Vagina (tissue), 2 donors: Measurements from ENCODE around the gene TRIO. TPM values are rescaled to one million over a fixed set of nuclear protein-coding genes. Genes with fewer than 3 reads are reported as not detected.
A peak's percentile ranks its signal among the peaks of the same experiment; 100 is the strongest.

Experiments
- DNase-seq, 2 donors: peaks; one replicate each; pipeline ENCODE4 v3.0.0-alpha.2; 2017; ENCODE audit errors: extremely low spot score in 2 of 2
- H3K27ac ChIP-seq: fragments of 200-600 bp; sonication (generic); one replicate; pipeline ENCODE4 v1.5.1; 2019
- H3K27me3 ChIP-seq: fragments of 200-600 bp; sonication (generic); one replicate; pipeline ENCODE4 v1.5.1; 2019
- H3K36me3 ChIP-seq, 2 donors: fragments of 200-600 bp; sonication (generic); one replicate each; pipeline ENCODE4 v1.5.1; 2017 to 2019
- H3K4me1 ChIP-seq: fragments of 200-600 bp; sonication (generic); one replicate; pipeline ENCODE4 v1.5.1; 2019
- H3K4me3 ChIP-seq, 2 donors: fragments of 200-600 bp; sonication (generic); 1 replicate in 1 of 2; 2 replicates in 1 of 2; pipeline ENCODE4 v1.5.1; 2016 to 2019
- H3K9me3 ChIP-seq: fragments of 200-600 bp; sonication (generic); one replicate; pipeline ENCODE4 v1.5.1; 2019
- CTCF ChIP-seq, 3 experiments: fragments of 450-650 bp in 2 of 3; fragments of 200-600 bp in 1 of 3; sonication (generic) in 1 of 3; IDR thresholded peaks; one replicate each; pipeline ENCODE4 v1.5.1; 2017 to 2019; ENCODE audit warnings: antibody characterized with exemption in 3 of 3, mild to moderate bottlenecking in 2 of 3, moderate library complexity in 2 of 3
- POLR2A ChIP-seq, 2 donors: fragments of 450-650 bp; IDR thresholded peaks; one replicate each; pipeline ENCODE4 v1.6.1; 2017; ENCODE audit warnings: antibody characterized with exemption in 2 of 2, mild to moderate bottlenecking in 2 of 2, moderate library complexity in 2 of 2
- POLR2AphosphoS5 ChIP-seq, 2 donors: sonication (generic); formaldehyde crosslinking; IDR thresholded peaks; one replicate each; pipeline ENCODE4 v1.9.0; 2017; ENCODE audit warnings: antibody characterized with exemption in 2 of 2, mild to moderate bottlenecking in 2 of 2, low read depth in 1 of 2; ENCODE audit not compliant: insufficient read depth in 1 of 2
- intact Hi-C: fragments of 100-400 bp; cut with DNase I; formaldehyde crosslinking; loops from one replicate; pipeline ENCODE4 v1.15.1; 2023
- total RNA-seq: library from RNA; depleted of rRNA; stranded (reverse); fragments of >200 nt; gene quantifications from one replicate; pipeline ENCODE4 v1.2.3, GENCODE V29; 2016

TRIO gene
- total RNA-seq, 1 donor from 2014 or later, result 142 TPM

GRCh38 chr5:14183187-14183939, 40.2 kb downstream of the TRIO start:
- H3K27ac ChIP-seq, result peak overlapping the region; percentile 80
- no peak for TF ChIP-seq POLR2A (IDR thresholded peaks at IDR 0.05)
- peak in 1 of 2 donors; percentile 37 for TF ChIP-seq POLR2AphosphoS5 (IDR thresholded peaks at IDR 0.05; ENCODE audit: insufficient read depth in 1 of 2, low read depth in 1 of 2)
- TF ChIP-seq CTCF (IDR thresholded peaks at IDR 0.05), result no peak
- H3K27me3 ChIP-seq, result no peaks in the 10 kb centered on the region
- H3K4me3 ChIP-seq, result peak overlapping the region in 1 of 2 donors; percentile 9
- peaks cover 51% of the 10 kb centered on the region for H3K4me1 ChIP-seq
- no peaks in the 10 kb centered on the region for H3K36me3 ChIP-seq
- H3K9me3 ChIP-seq, result no peaks in the 10 kb centered on the region
- no peak for DNase-seq
- intact Hi-C loops, result no loop called here

GRCh38 chr5:14184082-14184481, 40.9 kb downstream of the TRIO start:
- Histone ChIP-seq H3K4me1 (peaks cover 53% of the 10 kb centered on the region), H3K9me3 (no peaks in the 10 kb centered on the region), H3K4me3 (peak overlapping the region in 1 of 2 donors; percentile 9), H3K36me3 (no peaks in the 10 kb centered on the region), H3K27ac (peak overlapping the region; percentile 80), H3K27me3 (no peaks in the 10 kb centered on the region)
- DNase-seq, result no peak
- TF ChIP-seq POLR2AphosphoS5 (IDR thresholded peaks at IDR 0.05; ENCODE audit: insufficient read depth in 1 of 2, low read depth in 1 of 2) (no peak), CTCF (IDR thresholded peaks at IDR 0.05) (no peak), POLR2A (IDR thresholded peaks at IDR 0.05) (no peak)
- intact Hi-C loops, result no loop called here

- Histone ChIP-seq H3K9me3 (no peaks in the 10 kb centered on the region), H3K4me1 (peaks cover 58% of the 10 kb centered on the region), H3K27ac (peak overlapping the region; percentile 80), H3K4me3 (no peak overlapping the region), H3K27me3 (no peaks in the 10 kb centered on the region), H3K36me3 (no peaks in the 10 kb centered on the region)
- intact Hi-C loops, result no loop called here
- no peak for DNase-seq
- TF ChIP-seq CTCF (IDR thresholded peaks at IDR 0.05) (no peak), POLR2AphosphoS5 (IDR thresholded peaks at IDR 0.05; ENCODE audit: insufficient read depth in 1 of 2, low read depth in 1 of 2) (no peak), POLR2A (IDR thresholded peaks at IDR 0.05) (no peak)
Measured at GRCh38 chr5:14184725-14185124, 41.6 kb downstream of the TRIO start.

- intact Hi-C loops, result no loop called here
- Histone ChIP-seq H3K9me3 (no peaks in the 10 kb centered on the region), H3K4me3 (no peak overlapping the region), H3K27me3 (no peaks in the 10 kb centered on the region), H3K27ac (peak overlapping the region; percentile 80), H3K4me1 (peaks cover 66% of the 10 kb centered on the region), H3K36me3 (no peaks in the 10 kb centered on the region)
- TF ChIP-seq CTCF (IDR thresholded peaks at IDR 0.05) (no peak), POLR2AphosphoS5 (IDR thresholded peaks at IDR 0.05; ENCODE audit: insufficient read depth in 1 of 2, low read depth in 1 of 2) (no peak), POLR2A (IDR thresholded peaks at IDR 0.05) (no peak)
- no peak for DNase-seq
Measured at GRCh38 chr5:14185326-14186058, 42.4 kb downstream of the TRIO start.
